MM.1S (cell line): ENCODE results near the gene PDCD2L.

Experiments used
- DNase-seq: peaks from one replicate; pipeline ENCODE4 v3.0.0-alpha.2; 2015
- H2AFZ ChIP-seq: fragments of 300-600 bp; sonication (generic); 2 replicates; pipeline ENCODE4 v1.6.0; 2016; ENCODE audit warnings: antibody characterized with exemption, low read length
- H3F3A ChIP-seq: fragments of 300-600 bp; sonication (generic); 2 replicates; pipeline ENCODE4 v1.6.1; 2016; ENCODE audit warnings: mild to moderate bottlenecking, antibody characterized with exemption, low read length, moderate library complexity, mixed read lengths; ENCODE audit not compliant: insufficient read depth
- H3K27ac ChIP-seq: fragments of 300-600 bp; sonication (generic); 2 replicates; pipeline ENCODE4 v1.5.1; 2016; ENCODE audit warnings: mild to moderate bottlenecking, low read length
- H3K27me3 ChIP-seq: fragments of 300-600 bp; sonication (generic); replicated peaks from 2 replicates; pipeline ENCODE4 v1.6.0; 2016; ENCODE audit warnings: low read length; ENCODE audit not compliant: insufficient read depth
- H3K36me3 ChIP-seq: fragments of 300-600 bp; sonication (generic); replicated peaks from 2 replicates; pipeline ENCODE4 v1.6.1; 2016; ENCODE audit warnings: mild to moderate bottlenecking, low read length, mixed read lengths; ENCODE audit not compliant: insufficient read depth
- H3K4me1 ChIP-seq: fragments of 300-600 bp; sonication (generic); 2 replicates; pipeline ENCODE4 v1.6.1; 2016; ENCODE audit warnings: low read length, mixed read lengths
- H3K4me2 ChIP-seq: fragments of 300-600 bp; sonication (generic); 2 replicates; pipeline ENCODE4 v1.6.0; 2016; ENCODE audit warnings: low read depth, low read length
- H3K4me3 ChIP-seq: fragments of 300-600 bp; sonication (generic); 2 replicates; pipeline ENCODE4 v1.5.1; 2016; ENCODE audit warnings: low read length, mixed read lengths
- H3K79me2 ChIP-seq: fragments of 300-600 bp; sonication (generic); 2 replicates; pipeline ENCODE4 v1.6.1; 2016; ENCODE audit warnings: mixed run types, low read length, mixed read lengths
- H3K9ac ChIP-seq: fragments of 300-600 bp; sonication (generic); 2 replicates; pipeline ENCODE4 v1.6.1; 2016; ENCODE audit warnings: low read length, mixed read lengths
- H3K9me2 ChIP-seq: fragments of 300-600 bp; sonication (generic); replicated peaks from 2 replicates; pipeline ENCODE4 v1.6.1; 2016; ENCODE audit warnings: mild to moderate bottlenecking, low read length, mixed read lengths; ENCODE audit not compliant: insufficient read depth
- H3K9me3 ChIP-seq: fragments of 300-600 bp; sonication (generic); replicated peaks from 2 replicates; pipeline ENCODE4 v1.6.1; 2016; ENCODE audit warnings: mild to moderate bottlenecking, low read length, mixed read lengths; ENCODE audit not compliant: insufficient read depth
- H4K20me1 ChIP-seq: fragments of 300-600 bp; sonication (generic); 2 replicates; pipeline ENCODE4 v1.6.1; 2016; ENCODE audit warnings: mild to moderate bottlenecking, low read length, moderate library complexity, mixed read lengths; ENCODE audit not compliant: insufficient read depth
- EZH2 ChIP-seq: fragments of 300-600 bp; sonication (generic); optimal IDR thresholded peaks from 2 replicates; pipeline ENCODE3; 2017; ENCODE audit warnings: low read depth, mild to moderate bottlenecking, antibody characterized with exemption, low read length, mixed read lengths
- EZH2phosphoT487 ChIP-seq: fragments of 300-600 bp; sonication (generic); IDR thresholded peaks from 2 replicates; pipeline ENCODE4 v1.6.1; 2018; ENCODE audit warnings: antibody characterized with exemption, low read length
- TF ChIP-seq, protein P1 (sequence below): fragments of 300-600 bp; sonication (generic); IDR thresholded peaks from 2 replicates; pipeline ENCODE4 v1.5.1; 2016; ENCODE audit warnings: antibody characterized with exemption, low read length, mixed read lengths

Gene PDCD2L

DNA sequence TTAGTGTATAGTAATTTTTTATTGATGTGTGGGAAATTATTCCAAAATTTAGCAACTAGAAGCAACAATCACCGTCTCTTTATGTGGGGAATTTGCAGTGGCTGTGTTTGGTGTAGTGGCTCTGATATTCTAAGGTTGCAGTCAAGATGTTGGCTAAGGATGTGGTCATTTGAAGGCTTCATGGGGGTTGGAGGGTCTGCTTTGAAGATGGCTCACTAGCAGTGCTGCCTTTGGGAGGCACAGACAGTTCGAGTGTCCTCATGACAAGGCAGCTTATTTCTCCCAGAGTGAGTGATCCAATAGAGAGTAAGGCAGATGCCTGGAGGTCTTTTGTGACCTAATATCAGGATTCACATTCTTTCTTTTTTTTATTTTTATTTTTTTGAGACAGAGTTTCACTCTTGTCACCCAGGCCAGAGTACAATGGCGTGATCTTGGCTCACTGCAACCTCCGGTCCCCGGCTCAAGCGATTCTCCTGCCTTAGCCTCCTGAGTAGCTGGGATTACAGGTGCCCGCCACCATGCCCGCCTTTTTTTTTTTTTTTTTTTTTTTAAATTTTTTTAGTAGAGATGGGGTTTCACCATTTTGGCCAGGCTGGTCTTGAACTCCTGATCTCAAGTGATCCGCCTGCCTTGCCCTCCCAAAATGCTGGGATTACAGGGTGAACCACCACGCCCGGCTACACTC, 30.5 kb upstream of the PDCD2L start:
- Histone ChIP-seq H3F3A (0 out of 2 replicates have a peak, but pooled peaks cover 2% of the 10 kb centered on the region), H3K79me2 (peaks cover 84% of the 10 kb centered on the region), H3K27ac (no peak overlapping the region), H3K4me1 (no peaks in the 10 kb centered on the region), H3K9me3 (no peaks in the 10 kb centered on the region), H3K9me2 (no peaks in the 10 kb centered on the region), H3K4me3 (no peak overlapping the region), H3K9ac (no peak overlapping the region), H4K20me1 (peaks cover 4% of the 10 kb centered on the region; the same call in 1 of the 2 replicates), H3K4me2 (no peak overlapping the region), H3K27me3 (no peaks in the 10 kb centered on the region), H3K36me3 (peaks cover 16% of the 10 kb centered on the region), H2AFZ (no peak overlapping the region)
- DNase-seq = no peak
- TF ChIP-seq, protein P1, sequence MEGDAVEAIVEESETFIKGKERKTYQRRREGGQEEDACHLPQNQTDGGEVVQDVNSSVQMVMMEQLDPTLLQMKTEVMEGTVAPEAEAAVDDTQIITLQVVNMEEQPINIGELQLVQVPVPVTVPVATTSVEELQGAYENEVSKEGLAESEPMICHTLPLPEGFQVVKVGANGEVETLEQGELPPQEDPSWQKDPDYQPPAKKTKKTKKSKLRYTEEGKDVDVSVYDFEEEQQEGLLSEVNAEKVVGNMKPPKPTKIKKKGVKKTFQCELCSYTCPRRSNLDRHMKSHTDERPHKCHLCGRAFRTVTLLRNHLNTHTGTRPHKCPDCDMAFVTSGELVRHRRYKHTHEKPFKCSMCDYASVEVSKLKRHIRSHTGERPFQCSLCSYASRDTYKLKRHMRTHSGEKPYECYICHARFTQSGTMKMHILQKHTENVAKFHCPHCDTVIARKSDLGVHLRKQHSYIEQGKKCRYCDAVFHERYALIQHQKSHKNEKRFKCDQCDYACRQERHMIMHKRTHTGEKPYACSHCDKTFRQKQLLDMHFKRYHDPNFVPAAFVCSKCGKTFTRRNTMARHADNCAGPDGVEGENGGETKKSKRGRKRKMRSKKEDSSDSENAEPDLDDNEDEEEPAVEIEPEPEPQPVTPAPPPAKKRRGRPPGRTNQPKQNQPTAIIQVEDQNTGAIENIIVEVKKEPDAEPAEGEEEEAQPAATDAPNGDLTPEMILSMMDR = no peak
- TF ChIP-seq EZH2phosphoT487 (no peak), EZH2 (no peak)

DNA sequence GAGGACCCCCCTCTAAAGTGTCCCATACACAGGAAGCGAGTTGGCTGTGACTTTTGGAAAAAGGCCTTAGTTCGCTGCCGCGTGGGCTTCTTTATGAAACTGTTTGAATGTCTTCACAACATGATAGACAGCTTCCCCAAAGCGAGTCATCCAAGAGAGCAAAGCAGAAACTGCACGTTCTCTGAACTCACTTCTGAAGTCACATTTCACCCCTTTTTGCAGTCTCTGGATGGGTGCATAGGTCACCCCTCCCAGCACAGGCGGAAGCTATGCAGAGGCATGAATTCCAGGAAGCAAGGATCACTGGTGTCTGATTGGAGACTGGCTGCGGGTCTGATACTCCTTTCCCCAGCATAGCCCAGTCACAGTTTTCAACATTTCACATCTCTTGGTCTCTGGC, 28.6 kb upstream of the PDCD2L start:
- Histone ChIP-seq H3F3A (0 out of 2 replicates have a peak, but pooled peaks cover 2% of the 10 kb centered on the region), H3K4me1 (no peaks in the 10 kb centered on the region), H3K9me3 (no peaks in the 10 kb centered on the region), H3K79me2 (peaks cover 76% of the 10 kb centered on the region), H3K27me3 (no peaks in the 10 kb centered on the region), H3K9me2 (no peaks in the 10 kb centered on the region), H3K4me3 (no peak overlapping the region), H3K27ac (no peak overlapping the region), H3K4me2 (no peak overlapping the region), H3K36me3 (peaks cover 17% of the 10 kb centered on the region), H4K20me1 (peaks cover 4% of the 10 kb centered on the region; the same call in 1 of the 2 replicates), H3K9ac (no peak overlapping the region), H2AFZ (no peak overlapping the region)
- no peak for TF ChIP-seq EZH2phosphoT487
- TF ChIP-seq EZH2 = no peak
- TF ChIP-seq, protein P1 = no peak
- DNase-seq = no peak

DNA sequence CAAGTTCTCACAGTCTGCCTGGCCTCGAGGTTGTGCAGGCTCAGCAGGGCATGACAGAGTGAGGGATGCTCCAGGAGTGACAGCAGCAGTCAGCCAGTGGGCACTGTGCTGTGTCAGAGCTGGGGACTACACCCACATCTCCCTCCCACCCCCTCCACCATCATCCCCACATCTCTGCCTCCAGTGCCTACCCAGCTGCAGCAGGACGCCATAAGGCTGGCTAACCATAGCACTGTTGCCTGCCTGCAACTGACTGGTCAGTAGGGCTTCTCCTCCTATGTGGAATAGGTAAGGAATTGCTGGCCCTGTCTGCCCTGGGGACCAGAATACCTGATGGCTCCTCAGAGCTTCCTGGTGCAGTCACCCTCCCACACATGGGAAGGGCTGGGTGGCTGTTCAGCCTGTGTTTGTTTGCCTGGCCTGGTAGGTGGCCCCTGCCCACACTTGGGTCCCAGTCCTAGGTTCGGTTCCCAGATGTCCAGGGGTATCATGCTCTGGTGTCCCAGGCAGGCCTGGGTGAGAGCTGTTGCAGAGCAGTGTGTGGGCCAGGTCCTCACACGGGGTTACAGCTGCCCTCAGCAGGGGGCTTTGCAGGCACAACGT, 23.5 kb upstream of the PDCD2L start:
- H3F3A ChIP-seq = no peaks in the 10 kb centered on the region
- no peak for DNase-seq
- no peaks in the 10 kb centered on the region for H3K9me2 ChIP-seq
- no peaks in the 10 kb centered on the region for H3K27me3 ChIP-seq
- peaks cover 68% of the 10 kb centered on the region for H3K79me2 ChIP-seq
- no peak overlapping the region for H2AFZ ChIP-seq
- peaks cover 31% of the 10 kb centered on the region for H3K36me3 ChIP-seq
- no peaks in the 10 kb centered on the region for H3K9me3 ChIP-seq
- TF ChIP-seq, protein P1 = no peak
- TF ChIP-seq EZH2phosphoT487 (no peak), EZH2 (no peak)
- H3K27ac ChIP-seq = no peak overlapping the region
- no peaks in the 10 kb centered on the region for H4K20me1 ChIP-seq
- H3K9ac ChIP-seq = no peak overlapping the region
- no peaks in the 10 kb centered on the region for H3K4me1 ChIP-seq
- no peak overlapping the region for H3K4me3 ChIP-seq
- no peak overlapping the region for H3K4me2 ChIP-seq
